Measurements from ENCODE around the gene SMOC2. TPM values are rescaled to one million over a fixed set of nuclear protein-coding genes. Genes with fewer than 3 reads are reported as not detected.

SMOC2 gene
- total and polyA plus RNA-seq, 3 experiments from 2014 or later = not detected

GRCh38 chr6:168538892-168539811 is 98.2 kb downstream of the SMOC2 start:
- no peaks in the 10 kb centered on the region for H3K4me1 ChIP-seq (ENCODE audit: insufficient read depth, low read length)
- no peak overlapping the region for H3K27ac Mint-ChIP-seq
- peaks cover 5 to 8% of the 10 kb centered on the region in 2 donors for H3K27me3 Mint-ChIP-seq
- no peaks in the 10 kb centered on the region for H3K27me3 ChIP-seq (ENCODE audit: insufficient read depth, low read length, poor library complexity, severe bottlenecking)
- no peak for DNase-seq
- H3K4me3 ChIP-seq (ENCODE audit: low read length) = no peak overlapping the region
- ChIA-PET CTCF (no interaction called here), POLR2A (no interaction called here)
- no peaks in the 10 kb centered on the region for H3K36me3 ChIP-seq (ENCODE audit: insufficient read depth, low read length)
- no peak overlapping the region for H3K4me3 Mint-ChIP-seq
- H3K9me3 Mint-ChIP-seq = no peaks in the 10 kb centered on the region
- H3K4me1 Mint-ChIP-seq = no peaks in the 10 kb centered on the region
- H3K9me3 ChIP-seq (ENCODE audit: low read length) = no peaks in the 10 kb centered on the region
- H3K36me3 Mint-ChIP-seq = no peaks in the 10 kb centered on the region
- no peak overlapping the region for H3K27ac ChIP-seq (ENCODE audit: low read depth, low read length)

GRCh38 chr6:168540713-168541291 is 99.8 kb downstream of the SMOC2 start:
- H3K9me3 Mint-ChIP-seq = no peaks in the 10 kb centered on the region
- DNase-seq = no peak
- Histone ChIP-seq H3K27me3 (ENCODE audit: insufficient read depth, low read length, poor library complexity, severe bottlenecking) (no peaks in the 10 kb centered on the region), H3K9me3 (ENCODE audit: low read length) (no peaks in the 10 kb centered on the region), H3K27ac (ENCODE audit: low read depth, low read length) (no peak overlapping the region), H3K36me3 (ENCODE audit: insufficient read depth, low read length) (no peaks in the 10 kb centered on the region), H3K4me3 (ENCODE audit: low read length) (no peak overlapping the region), H3K4me1 (ENCODE audit: insufficient read depth, low read length) (no peaks in the 10 kb centered on the region)
- H3K36me3 Mint-ChIP-seq = no peaks in the 10 kb centered on the region
- ChIA-PET POLR2A (no interaction called here), CTCF (no interaction called here)
- no peak overlapping the region for H3K27ac Mint-ChIP-seq
- H3K4me3 Mint-ChIP-seq = no peak overlapping the region
- H3K27me3 Mint-ChIP-seq = peaks cover 4 to 8% of the 10 kb centered on the region in 2 donors
- no peaks in the 10 kb centered on the region for H3K4me1 Mint-ChIP-seq

GRCh38 chr6:168541307-168541706 is 100.3 kb downstream of the SMOC2 start:
- CTCF ChIA-PET = no interaction called here
- Mint-ChIP-seq H3K27me3 (peaks cover 4 to 8% of the 10 kb centered on the region in 2 donors), H3K4me1 (no peaks in the 10 kb centered on the region), H3K4me3 (no peak overlapping the region), H3K27ac (no peak overlapping the region), H3K9me3 (no peaks in the 10 kb centered on the region), H3K36me3 (no peaks in the 10 kb centered on the region)
- no peak for DNase-seq
- POLR2A ChIA-PET = no interaction called here
- Histone ChIP-seq H3K4me3 (ENCODE audit: low read length) (no peak overlapping the region), H3K27me3 (ENCODE audit: insufficient read depth, low read length, poor library complexity, severe bottlenecking) (no peaks in the 10 kb centered on the region), H3K9me3 (ENCODE audit: low read length) (no peaks in the 10 kb centered on the region), H3K4me1 (ENCODE audit: insufficient read depth, low read length) (no peaks in the 10 kb centered on the region), H3K27ac (ENCODE audit: low read depth, low read length) (no peak overlapping the region), H3K36me3 (ENCODE audit: insufficient read depth, low read length) (no peaks in the 10 kb centered on the region)

DNA sequence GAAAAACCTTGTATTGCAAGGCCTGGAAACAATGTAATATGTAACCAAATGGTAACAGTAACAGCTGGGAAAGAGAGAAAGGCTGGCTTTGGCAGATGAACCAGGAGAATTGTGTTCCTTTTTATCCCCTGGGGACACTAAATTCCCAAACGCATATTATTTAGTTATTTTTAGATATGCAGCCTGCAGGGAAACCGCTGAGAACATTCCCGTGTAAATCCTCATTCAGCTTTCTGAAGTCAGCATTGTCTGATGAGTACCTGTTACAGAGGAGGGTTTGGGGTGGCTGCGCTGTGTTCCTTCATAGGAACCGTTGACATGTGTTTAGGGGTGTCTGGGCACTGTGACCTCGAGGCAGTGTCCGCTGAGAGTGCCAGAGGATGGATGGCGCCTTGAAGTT is 101.3 kb downstream of the SMOC2 start:
- Mint-ChIP-seq H3K27ac (no peak overlapping the region), H3K4me1 (no peaks in the 10 kb centered on the region), H3K27me3 (peaks cover 8 to 10% of the 10 kb centered on the region in 2 donors), H3K36me3 (no peaks in the 10 kb centered on the region), H3K4me3 (no peak overlapping the region), H3K9me3 (no peaks in the 10 kb centered on the region)
- no peak for DNase-seq
- no peak overlapping the region for H3K27ac ChIP-seq (ENCODE audit: low read depth, low read length)
- no peaks in the 10 kb centered on the region for H3K36me3 ChIP-seq (ENCODE audit: insufficient read depth, low read length)
- H3K4me3 ChIP-seq (ENCODE audit: low read length) = no peak overlapping the region
- H3K27me3 ChIP-seq (ENCODE audit: insufficient read depth, low read length, poor library complexity, severe bottlenecking) = no peaks in the 10 kb centered on the region
- ChIA-PET CTCF (no interaction called here), POLR2A (no interaction called here)
- no peaks in the 10 kb centered on the region for H3K9me3 ChIP-seq (ENCODE audit: low read length)
- H3K4me1 ChIP-seq (ENCODE audit: insufficient read depth, low read length) = no peaks in the 10 kb centered on the region

- Mint-ChIP-seq H3K9me3 (no peaks in the 10 kb centered on the region), H3K4me1 (no peaks in the 10 kb centered on the region), H3K36me3 (no peaks in the 10 kb centered on the region), H3K4me3 (no peak overlapping the region), H3K27me3 (peaks cover 2 to 10% of the 10 kb centered on the region in 2 donors), H3K27ac (no peak overlapping the region)
- Histone ChIP-seq H3K36me3 (ENCODE audit: insufficient read depth, low read length) (no peaks in the 10 kb centered on the region), H3K27me3 (ENCODE audit: insufficient read depth, low read length, poor library complexity, severe bottlenecking) (no peaks in the 10 kb centered on the region), H3K4me1 (ENCODE audit: insufficient read depth, low read length) (no peaks in the 10 kb centered on the region), H3K9me3 (ENCODE audit: low read length) (no peaks in the 10 kb centered on the region), H3K4me3 (ENCODE audit: low read length) (no peak overlapping the region), H3K27ac (ENCODE audit: low read depth, low read length) (no peak overlapping the region)
- DNase-seq = no peak
- ChIA-PET POLR2A (no interaction called here), CTCF (no interaction called here)
These were observed 104.4 kb downstream of the SMOC2 start for GRCh38 chr6:168545428-168545827.

GRCh38 chr6:168546151-168546550 is 105.2 kb downstream of the SMOC2 start:
- H3K9me3 ChIP-seq (ENCODE audit: low read length) = no peaks in the 10 kb centered on the region
- H3K36me3 ChIP-seq (ENCODE audit: insufficient read depth, low read length) = no peaks in the 10 kb centered on the region
- Mint-ChIP-seq H3K4me1 (no peaks in the 10 kb centered on the region), H3K4me3 (no peak overlapping the region), H3K27me3 (peaks cover 0 to 11% of the 10 kb centered on the region in 2 donors), H3K36me3 (no peaks in the 10 kb centered on the region), H3K9me3 (no peaks in the 10 kb centered on the region), H3K27ac (no peak overlapping the region)
- CTCF ChIA-PET = no interaction called here
- DNase-seq = no peak
- POLR2A ChIA-PET = no interaction called here
- H3K4me1 ChIP-seq (ENCODE audit: insufficient read depth, low read length) = no peaks in the 10 kb centered on the region
- no peaks in the 10 kb centered on the region for H3K27me3 ChIP-seq (ENCODE audit: insufficient read depth, low read length, poor library complexity, severe bottlenecking)
- no peak overlapping the region for H3K4me3 ChIP-seq (ENCODE audit: low read length)
- H3K27ac ChIP-seq (ENCODE audit: low read depth, low read length) = no peak overlapping the region

DNA sequence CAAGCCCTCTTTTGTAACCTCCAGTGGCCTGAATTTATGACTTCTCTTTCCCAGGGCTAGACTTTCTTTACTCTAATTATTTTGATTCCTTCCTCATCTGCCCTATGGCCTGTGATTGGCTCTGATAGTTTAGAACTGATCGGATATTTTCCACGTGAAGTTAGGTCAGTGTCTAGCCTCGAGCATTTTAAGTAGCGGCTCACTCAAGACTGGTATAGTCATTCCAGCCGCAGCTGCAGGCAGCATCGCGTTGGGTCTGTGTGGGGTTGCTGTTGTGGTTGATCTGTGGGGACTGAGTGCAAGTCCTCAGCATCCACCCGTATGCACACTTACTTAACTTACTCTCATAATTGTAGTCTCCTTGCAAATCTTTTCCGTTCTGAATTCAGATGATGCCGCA is 105.7 kb downstream of the SMOC2 start:
- CTCF ChIA-PET = no interaction called here
- H3K27ac Mint-ChIP-seq = no peak overlapping the region
- no peaks in the 10 kb centered on the region for H3K4me1 Mint-ChIP-seq
- Histone ChIP-seq H3K27ac (ENCODE audit: low read depth, low read length) (no peak overlapping the region), H3K9me3 (ENCODE audit: low read length) (no peaks in the 10 kb centered on the region), H3K27me3 (ENCODE audit: insufficient read depth, low read length, poor library complexity, severe bottlenecking) (no peaks in the 10 kb centered on the region), H3K4me1 (ENCODE audit: insufficient read depth, low read length) (no peaks in the 10 kb centered on the region), H3K4me3 (ENCODE audit: low read length) (no peak overlapping the region), H3K36me3 (ENCODE audit: insufficient read depth, low read length) (no peaks in the 10 kb centered on the region)
- H3K9me3 Mint-ChIP-seq = no peaks in the 10 kb centered on the region
- peaks cover 0 to 11% of the 10 kb centered on the region in 2 donors for H3K27me3 Mint-ChIP-seq
- H3K4me3 Mint-ChIP-seq = no peak overlapping the region
- POLR2A ChIA-PET = no interaction called here
- no peak for DNase-seq
- no peaks in the 10 kb centered on the region for H3K36me3 Mint-ChIP-seq

DNA sequence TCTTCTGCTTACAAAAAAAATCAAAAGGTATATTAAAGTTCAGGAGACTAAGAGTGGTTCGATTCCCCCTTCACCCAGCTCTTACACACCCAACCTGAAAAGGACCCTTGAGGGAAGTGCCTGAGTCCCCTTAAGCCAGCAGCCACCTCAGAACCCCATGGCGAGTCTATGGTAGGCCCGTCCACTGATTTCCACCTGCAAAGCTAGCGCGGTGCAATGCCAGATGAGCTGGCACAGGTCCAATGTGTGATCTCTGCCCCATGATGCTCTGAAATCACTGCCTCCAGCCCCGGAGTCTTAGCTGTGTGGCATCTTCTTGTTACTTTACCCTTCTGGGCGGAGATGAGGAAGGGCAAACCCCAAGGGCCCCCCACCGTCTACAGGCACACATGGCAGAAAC is 109.3 kb downstream of the SMOC2 start:
- no peaks in the 10 kb centered on the region for H3K36me3 ChIP-seq (ENCODE audit: insufficient read depth, low read length)
- no peaks in the 10 kb centered on the region for H3K9me3 ChIP-seq (ENCODE audit: low read length)
- ChIA-PET POLR2A (no interaction called here), CTCF (no interaction called here)
- no peaks in the 10 kb centered on the region for H3K27me3 ChIP-seq (ENCODE audit: insufficient read depth, low read length, poor library complexity, severe bottlenecking)
- no peaks in the 10 kb centered on the region for H3K4me1 ChIP-seq (ENCODE audit: insufficient read depth, low read length)
- Mint-ChIP-seq H3K36me3 (no peaks in the 10 kb centered on the region), H3K27me3 (peaks cover 0 to 9% of the 10 kb centered on the region in 2 donors), H3K4me3 (no peak overlapping the region), H3K9me3 (no peaks in the 10 kb centered on the region), H3K4me1 (no peaks in the 10 kb centered on the region), H3K27ac (no peak overlapping the region)
- no peak overlapping the region for H3K27ac ChIP-seq (ENCODE audit: low read depth, low read length)
- H3K4me3 ChIP-seq (ENCODE audit: low read length) = no peak overlapping the region
- no peak for DNase-seq
